CD4-positive, alpha-beta T cell treated with Interleukin-1 beta for 1 hour (primary cell): Measurements from ENCODE around the gene LPCAT1.

ENCODE experiments used
- DNase-seq, 2 donors: peaks; one replicate each; pipeline ENCODE4 v3.0.0-alpha.2; 2020 to 2022

LPCAT1 gene

DNA sequence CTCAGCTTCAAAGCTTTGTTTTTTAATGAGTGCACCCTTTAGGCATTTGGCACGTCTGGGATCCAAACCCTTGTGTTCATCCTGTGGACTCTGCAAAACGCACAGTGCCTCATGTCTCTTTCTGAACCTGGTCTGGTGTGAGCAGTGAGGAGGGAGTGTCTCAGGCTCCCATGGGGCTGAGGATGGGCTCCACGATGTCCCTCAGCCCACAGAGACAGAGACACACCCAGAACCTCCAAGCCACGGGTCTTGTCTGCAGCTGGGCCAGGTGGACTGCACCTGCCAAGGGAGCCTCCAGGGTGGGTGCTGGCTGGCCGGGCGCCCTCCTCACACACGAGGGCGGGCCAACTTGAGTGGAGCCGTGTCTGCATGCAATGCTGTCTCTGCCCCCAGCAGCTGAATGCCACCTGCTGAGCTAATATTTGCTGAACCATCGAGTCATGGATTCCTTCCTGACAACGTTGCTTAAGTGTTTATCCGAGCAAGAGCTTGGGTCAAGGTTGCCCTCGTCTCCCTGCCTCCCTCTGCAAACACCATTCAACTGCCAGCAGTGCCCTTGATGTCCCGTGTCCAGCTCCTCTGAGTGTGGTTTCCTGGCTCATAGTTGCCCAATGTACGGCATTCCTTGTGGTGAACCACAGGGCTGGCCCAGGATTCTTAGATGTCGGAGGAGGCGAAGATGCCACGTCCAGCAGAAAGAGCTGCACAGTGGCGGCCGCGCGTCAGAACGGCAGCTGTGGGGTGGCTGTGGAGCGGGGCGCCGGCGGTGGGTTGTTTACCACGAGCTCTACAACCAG lies 31.4 kb upstream of the LPCAT1 start:
- no peak for DNase-seq

DNA sequence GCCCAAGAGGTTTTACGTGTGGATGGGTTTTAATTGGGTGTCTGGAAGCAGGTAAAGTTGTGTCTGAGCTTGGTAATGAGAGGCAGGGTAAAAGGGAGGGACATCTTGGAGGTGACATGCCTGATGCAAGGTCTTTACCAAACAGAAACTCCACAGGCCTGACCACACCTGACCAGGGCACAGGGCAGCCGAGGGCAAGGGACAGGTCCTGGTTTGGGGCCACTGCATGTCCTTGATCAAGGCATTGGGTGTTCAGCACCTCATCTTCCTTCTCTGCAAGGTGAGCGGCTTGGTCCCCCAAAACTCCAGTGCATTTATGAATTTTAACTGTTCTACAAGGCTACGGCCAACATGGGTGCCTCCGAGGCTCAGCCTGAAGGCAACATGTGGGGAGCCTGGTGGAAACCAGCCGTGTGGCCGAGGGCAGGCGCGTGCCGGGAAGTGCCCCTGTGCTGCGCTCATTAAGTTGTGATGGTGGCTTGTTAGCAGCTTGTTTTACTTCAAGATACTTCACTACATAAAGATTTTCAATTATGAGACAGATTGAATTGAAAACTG lies 30.7 kb upstream of the LPCAT1 start:
- no peak for DNase-seq

DNA sequence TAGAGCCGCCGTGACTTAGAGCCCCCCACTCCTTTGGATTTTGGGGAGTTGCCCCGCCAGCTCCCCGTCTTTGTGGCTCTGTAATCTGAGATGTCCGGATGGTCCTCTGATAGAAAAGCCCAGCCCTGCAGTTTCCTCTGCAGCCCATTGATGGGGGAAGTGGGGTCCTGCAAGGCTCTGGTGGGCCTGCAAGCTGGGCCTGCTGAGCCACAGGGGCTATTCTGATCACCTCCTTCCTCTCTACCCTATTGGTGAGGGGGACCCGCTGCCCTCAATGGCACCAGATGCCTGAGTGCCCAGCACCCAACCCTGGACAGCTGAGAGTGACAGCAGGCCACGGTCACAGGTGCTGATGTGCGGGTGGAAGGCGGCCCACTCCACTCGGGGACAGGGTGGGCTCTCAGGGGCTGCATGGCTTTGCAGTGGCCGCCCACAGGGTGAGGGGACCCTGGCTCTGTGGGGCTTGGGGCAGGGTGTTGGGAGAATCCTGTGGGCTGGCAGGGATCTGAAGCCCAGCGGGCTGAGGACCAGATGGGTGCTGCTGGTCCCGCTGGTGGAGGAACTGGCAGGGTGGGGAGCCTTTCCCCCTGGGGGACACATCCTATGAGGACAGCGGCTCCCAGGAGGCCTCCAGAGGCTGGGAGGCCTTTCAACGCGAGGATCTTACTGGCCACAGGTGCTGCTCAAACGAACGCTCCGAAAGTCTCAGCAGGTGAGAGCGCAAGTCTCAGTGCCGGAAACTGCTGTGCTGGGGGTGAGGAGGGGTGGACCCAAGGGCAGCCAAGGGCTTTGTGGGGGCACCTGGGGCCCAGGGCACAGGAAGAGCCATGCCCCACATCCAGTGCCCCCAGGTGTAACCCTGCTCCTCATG lies 30.0 kb upstream of the LPCAT1 start:
- DNase-seq, result no peak

DNA sequence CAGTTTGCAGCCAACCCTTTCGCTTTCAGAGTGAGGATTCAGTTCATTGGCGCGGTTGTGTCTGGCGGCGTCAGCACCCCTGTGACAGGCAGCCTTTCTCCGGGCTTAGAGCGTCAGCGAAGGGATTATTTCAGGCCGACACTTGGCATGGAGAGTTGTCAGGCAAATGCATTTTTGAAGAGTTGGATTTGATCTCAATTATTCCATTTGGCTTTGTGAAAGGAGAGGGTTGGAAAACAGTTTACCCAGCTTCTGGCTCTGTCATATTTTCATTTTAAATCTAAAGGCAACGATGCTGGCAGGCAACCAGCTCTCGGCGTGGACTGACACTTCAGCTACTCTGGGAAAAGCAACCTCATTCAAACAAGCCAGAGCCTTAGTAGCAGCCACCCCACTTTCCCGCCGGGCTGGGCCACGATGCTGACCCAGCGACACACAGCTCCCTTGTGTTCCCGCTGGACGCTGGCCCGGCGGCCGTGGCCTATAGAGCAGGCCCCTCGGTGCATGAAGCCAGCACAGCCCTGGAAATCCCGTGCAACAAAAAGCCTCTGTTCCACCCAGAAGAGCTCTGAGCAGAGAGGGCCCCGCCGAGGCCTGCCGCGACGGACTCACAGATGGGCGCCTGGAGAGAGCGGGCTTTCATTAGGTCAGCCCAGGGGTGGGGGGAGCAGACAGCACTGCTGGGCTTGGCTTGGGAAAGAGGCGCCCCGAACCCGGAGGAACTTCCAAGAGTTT lies 28.9 kb upstream of the LPCAT1 start:
- no peak for DNase-seq

DNA sequence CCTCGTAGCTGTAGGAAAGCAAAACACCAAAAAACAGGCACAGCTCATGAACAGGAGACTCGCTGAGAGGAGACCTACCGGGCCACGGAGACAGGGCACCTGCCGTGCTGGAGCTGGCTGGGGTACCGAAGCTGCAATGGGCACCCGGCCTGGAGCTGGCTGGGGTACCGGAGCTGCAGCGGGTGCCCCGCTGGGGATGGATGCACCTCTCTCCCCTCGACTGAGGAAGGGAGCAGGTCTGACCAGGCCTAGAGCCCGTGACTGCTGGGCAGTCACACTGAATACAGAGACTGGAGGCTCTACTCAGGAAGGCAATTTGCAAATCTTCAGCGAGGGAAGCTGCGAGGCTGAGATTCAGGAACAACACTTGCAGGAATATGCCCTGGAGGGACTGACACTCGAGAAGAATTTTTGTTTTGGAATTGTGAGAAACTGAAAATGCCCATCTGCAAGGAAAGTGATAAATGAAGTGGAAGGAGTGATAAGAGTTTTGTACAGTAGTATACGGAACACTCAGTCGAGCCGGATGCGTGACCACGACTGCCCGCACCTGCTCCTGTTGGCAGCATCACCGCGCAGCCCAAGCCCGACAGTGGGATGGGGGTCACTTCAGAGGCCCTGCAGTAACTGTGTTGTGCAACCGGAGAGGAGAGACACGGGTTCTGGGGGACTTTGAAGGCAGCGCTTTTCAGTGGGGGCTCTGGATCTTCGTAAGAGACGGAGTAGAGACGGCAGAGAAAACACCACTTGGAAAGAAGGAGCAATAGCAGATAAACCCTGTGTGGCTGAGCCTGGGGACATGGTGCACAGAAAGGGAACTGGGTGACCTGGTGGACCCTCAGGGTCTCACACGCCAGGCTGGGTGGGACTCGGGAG lies 27.9 kb upstream of the LPCAT1 start:
- no peak for DNase-seq

DNA sequence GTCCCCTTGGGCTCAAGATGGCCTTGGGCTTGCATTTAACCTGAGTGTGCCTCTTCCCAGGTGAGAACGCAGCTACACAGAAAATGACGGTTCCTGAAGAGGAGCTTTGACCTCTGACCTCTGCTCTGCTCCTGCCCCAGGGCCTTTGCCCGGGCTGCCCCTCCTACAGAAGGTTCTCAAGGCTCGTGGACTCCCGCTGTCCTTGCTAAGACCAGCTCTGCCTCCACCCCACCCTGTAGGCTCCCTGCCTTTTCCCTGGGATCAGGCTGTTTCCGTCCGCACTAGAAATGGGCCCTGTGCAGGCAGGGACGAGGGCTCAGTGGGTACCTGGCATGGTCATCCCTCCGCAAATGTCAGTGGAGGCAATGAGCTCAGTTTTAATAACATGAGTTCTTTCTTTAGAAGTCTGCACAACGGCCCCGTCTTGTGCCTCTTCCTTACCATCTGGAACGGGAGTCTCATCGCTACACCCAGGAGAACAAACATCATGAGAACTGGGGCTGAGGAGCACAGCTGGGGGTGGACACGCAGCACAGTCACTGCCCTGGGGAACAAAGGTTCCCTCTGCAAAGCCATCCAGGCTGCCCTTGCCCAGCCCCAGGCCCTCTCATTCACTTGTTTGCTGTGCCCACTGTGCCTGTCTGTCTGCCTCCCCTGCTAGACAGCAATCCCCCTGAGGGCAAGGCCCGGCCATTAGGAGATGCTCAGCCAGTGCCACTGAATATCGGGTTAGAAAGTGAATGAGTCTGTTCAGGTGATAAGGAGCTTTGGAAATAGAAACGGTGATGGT lies 26.7 kb upstream of the LPCAT1 start:
- no peak for DNase-seq

DNA sequence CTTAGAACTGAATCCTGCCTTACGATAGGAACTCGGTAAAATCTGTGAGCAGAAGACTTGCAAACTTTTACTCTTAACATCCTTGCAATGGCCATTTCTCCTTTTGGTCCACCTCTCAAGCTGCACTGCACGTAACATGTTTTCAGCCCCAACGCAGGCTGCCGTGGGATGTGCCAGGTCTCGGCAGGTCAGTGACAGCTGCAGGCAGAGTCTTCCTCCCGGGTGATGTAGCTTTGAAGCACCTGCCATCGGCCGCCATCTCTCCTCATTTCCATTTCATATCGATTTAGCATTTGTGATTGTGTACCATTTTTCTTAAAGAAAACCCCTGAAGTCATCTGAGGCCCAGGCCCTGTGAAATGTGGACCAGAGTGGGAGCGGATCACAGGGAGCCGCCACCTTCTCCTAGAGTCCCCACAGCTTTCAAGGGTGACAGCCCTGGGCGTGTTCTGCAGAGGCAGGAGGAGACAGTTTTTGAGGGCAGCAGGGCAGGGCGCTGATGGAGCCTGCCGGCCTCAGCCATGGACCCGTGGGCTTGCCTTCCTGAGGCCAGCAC lies 25.8 kb upstream of the LPCAT1 start:
- DNase-seq, result no peak

DNA sequence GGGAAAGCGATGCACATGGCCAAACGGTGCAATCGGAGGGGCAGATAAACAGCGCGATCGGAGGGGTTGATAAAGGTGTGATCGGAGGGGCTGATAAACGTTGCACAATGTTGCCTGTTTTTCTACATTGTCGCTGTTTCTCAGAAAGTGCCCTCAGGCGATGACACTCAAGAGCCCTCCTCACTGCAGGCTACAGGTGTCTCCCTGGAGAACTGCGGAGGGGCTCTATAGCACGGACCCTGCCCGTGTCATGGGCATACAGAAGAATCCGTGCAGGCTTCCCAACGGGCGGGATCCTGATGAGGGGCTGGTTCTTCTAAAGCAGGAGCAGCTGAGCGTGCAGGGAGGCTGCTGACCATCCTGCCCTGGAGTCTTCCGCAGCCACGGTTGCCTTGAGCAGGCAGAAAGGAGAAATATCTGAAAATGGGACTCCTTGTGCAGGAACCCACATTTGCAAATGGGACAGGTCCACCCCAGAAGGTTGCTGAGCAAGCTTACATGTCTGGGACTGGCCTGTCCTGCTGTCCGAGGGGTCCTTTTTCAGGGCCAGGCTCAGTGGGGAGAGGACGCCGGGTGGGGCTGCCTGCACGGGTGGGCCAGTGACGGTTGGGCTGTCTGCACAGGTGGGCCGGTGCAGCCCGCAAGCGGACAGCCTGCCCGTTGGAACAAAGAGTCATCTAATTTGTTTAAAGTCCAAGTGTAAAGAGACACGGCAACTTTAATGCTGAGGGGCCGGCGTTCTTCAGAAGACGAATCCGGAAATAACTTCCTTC lies 25.1 kb upstream of the LPCAT1 start:
- DNase-seq, result no peak

DNA sequence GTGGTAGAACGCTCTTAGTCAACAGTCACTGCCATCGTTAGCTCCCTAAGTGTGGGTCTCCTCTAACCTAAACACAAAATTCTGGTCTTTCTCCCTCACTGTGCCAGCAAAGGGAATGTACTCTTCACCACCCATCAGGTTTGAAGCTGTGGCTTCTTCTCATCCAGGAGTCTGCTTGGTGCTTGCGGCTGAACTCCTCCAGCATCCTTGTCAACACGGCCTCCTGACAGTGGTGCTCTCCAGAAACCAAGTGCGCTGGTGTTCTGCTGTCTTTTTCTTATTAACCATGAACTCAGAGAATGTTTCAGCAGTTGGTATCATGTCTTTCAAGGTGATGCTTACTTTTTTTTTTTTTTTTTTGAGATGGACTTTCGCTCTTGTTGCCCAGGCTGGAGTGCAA lies 23.9 kb upstream of the LPCAT1 start:
- DNase-seq, result no peak

DNA sequence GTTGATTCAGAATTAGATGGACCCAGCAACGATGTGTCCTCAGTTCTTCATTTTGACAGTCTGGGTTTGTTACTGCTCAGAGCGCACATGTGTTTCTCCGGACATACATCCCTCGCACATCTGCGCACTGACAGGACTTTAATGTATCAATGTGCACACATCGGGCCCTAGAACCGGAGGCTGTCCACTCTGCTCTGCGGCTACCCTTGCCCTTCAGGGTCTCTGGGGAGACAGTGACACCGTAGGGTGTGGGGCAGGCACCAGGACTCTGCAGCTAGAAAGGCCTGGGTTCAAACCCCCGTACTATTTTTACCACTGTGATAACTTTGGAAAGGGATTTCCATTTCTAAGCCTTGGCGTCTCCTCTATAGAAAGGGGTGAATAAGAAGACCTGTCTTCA lies 23.5 kb upstream of the LPCAT1 start:
- no peak for DNase-seq

DNA sequence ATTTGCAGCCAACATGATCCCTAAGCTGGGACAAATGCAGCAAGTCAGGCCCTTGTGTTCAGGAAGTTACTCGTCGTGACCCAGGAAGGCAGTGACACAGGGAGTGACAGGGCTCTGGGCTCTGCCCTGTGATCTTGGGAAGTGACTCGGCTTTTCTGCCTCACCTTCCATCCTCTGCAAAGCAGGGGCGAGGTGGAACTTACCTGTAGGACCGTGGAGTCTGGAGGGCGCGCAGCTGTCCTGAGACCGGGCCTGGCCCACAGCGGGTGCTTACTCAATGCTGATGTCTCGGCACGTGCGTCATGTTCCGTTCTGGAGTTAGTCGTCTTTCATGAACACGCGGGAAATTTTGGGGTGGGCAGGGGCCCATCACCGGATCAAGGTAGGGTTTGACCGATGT lies 22.8 kb upstream of the LPCAT1 start:
- no peak for DNase-seq

DNA sequence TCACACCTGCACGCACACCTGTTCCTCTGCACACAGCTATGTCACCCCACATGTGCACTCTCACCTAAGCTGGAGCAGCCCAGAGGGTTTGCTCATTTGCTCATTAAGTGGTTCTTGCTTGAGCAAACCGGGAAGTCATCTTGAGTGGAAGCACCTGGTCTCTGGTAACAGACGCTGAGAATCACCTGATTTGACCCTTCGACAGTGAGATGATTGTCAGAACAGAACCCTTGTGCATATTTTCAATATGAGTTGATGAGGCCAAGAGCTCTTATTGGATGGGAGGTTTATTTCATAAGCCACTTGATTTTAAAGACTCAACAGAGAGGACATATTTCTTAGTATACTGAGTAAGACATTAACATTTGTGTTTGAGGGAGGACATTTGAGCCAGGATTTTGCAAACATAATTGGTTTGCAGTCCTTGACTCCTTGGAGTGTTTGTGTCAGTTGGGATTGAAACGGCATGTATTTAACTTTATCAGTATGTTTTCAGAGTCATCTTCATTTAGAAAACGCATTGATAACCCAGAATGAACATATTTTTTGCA lies 22.1 kb upstream of the LPCAT1 start:
- DNase-seq, result no peak

DNA sequence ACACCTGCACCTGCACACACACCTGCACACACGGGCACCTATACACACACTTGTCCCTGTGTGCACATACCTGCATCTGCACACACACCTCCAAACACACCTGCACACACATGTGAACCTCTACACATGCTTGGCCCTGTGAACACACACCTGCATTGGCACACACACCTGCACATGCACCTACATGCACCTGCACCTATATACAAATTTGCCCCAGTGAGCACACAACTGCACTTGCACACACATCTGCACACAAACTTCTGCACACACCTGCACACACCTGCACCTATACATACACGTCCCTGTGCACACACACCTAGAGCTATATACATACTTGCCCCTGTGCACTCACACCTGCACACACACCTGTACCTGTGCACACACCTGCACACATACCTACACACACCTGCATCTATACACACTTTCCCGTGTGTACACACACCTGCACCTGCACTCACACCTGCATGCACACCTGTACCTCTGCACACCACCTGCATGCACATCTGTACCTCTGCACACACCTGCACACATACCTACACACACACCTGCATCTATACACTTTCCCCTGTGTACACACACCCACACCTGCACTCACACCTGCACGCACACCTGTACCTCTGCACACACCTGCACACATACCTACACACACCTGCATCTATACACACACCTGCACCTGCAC lies 21.5 kb upstream of the LPCAT1 start:
- DNase-seq, result no peak

DNA sequence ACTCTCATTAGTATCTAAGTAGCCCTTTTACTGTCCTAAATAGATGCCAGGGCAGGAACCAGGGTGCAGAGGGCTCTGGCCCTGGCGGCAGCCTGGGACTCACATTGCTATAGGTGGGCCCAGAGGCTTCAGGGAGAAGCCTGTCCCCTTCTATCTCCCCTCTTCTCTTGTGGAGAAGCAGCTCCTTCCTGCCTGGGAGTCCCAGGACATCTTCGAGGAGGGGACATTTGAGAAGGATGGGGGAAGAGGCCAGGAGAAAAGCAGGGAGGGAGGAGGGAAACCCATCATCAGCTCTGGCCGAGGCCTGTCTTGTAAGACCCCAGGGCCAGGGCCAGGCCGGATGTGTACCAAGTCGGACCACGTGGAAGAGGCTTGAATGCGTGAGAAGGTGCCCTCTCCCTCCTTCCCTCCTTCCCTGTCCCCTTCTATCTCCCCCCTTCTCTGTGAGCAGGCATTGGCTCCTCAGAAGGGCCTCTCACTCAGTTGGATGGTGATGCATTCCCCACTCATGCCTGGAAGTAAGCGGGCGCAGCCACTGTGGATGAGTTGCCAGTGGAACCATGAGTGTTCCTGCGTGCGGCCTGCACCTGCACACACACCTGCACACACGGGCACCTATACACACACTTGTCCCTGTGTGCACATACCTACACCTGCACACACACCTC lies 20.7 kb upstream of the LPCAT1 start:
- no peak for DNase-seq

DNA sequence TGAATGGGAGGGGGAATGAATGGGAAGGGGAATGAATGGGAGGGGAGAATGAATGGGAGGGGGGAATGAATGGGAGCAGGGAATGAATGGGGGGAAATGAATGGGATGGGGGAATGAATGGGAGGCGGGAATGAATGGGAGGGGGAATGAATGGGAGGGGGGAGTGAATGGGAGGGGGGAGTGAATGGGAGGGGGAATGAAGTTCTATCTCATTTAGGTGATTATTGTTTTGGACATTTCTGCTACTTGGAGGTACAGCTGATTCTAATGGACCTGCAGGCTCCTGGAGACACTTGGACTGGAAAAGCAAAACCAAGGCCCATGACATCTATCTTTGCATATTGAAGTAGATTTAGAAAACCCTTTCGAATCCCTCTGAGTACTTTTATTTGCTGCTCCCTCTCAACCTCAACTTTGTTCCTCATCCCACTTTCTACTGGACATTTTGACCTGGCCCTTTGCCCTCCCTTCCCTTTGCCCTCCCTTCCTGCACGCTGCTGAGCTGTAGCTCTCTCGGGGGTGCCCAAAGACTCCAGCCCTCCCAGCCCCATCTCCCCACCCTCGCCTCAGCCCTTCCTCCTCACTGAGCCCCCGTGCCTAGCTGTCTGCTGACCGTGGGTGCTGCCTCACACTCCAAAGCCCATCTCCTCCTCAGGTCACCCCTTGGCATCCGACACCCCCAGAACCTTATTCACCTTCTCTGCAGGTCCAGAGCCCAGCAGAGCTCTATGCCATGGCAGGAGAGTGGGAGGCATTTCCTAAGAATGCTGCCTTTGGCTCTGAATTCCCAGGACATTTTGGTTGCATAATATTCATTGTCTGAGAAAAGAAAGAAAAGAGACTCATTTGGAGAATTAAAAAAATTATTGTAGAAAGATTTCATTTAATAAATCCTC lies 19.9 kb upstream of the LPCAT1 start:
- no peak for DNase-seq

DNA sequence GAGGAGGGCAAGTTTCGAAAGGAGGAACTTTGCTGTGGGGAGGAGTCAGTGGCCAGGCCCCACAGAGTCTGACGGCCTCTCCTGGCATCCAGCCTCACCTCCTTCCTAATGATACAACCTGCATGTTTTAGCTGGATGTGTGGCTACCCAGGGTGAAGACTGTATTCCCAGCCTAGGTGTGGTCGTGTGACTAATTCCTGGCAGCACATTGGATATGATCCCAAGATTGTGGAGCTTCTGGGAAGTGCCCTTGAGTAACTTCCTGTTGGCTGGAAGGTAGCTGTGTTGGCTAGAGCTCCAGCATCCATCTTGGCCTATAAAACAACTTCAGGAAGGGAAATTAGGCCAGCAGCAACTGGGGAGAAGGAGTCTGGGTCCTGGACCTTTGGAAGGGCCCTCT lies 19.0 kb upstream of the LPCAT1 start:
- DNase-seq, result no peak

DNA sequence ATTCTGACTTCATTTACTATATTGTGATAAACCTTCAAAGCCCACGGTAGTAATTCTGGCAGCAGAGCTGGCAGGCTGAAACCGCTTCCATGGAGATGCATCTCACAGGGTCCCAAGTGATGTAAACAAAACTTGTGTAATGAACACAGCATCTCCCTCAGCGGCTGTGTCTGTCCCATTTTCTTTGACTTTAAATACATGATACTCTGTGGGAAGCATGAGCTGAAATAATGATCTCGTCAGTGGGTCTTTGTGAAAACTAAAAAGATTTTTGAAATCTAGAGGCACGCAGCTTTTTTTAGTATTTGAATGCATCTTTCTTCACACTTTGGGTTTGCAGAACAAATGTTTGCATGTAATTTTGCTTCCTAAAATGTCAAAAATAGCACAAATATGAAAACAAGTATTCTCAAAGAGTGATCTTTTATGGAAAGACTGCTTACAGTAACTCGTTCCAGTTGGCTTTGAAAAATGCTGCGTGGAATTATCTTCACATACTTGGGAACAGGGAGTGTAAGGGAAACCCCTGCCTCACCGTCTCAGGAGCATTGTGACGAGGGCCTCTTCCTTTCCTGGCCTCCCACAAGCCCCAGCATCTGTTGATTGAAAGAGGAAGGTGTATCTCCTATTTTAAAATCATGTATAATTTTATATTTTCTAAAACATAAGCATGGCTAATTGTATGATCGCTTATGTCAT lies 18.1 kb upstream of the LPCAT1 start:
- no peak for DNase-seq
